Breast epithelium (tissue), 4 donors: ENCODE results near the gene ZNF780A. TPM values are rescaled to one million over a fixed set of nuclear protein-coding genes. Genes with fewer than 3 reads are reported as not detected.
"Not testable (repeated sequence)": the region's sequence is repeated elsewhere in the genome, so short reads cannot be mapped to it uniquely, and the experiment has no call there.

Experiments used
- DNase-seq, 2 donors: peaks; one replicate each; pipeline ENCODE4 v3.0.0-alpha.2; 2019; ENCODE audit warnings: low spot score in 2 of 2
- H3K27ac ChIP-seq, 2 donors: fragments of 200-600 bp; sonication (generic) in 1 of 2; one replicate each; pipeline ENCODE4 v1.5.1; 2016 to 2019; ENCODE audit warnings: mild to moderate bottlenecking in 1 of 2
- H3K27me3 ChIP-seq, 2 donors: fragments of 200-600 bp; sonication (generic) in 1 of 2; one replicate each; pipeline versions ENCODE4 v1.5.1 to v1.6.0; 2017 to 2019; ENCODE audit warnings: control low read depth in 1 of 2, mild to moderate bottlenecking in 1 of 2
- H3K36me3 ChIP-seq: fragments of 200-600 bp; one replicate; pipeline ENCODE4 v1.5.1; 2019
- H3K4me1 ChIP-seq, 2 donors: fragments of 200-600 bp; sonication (generic); one replicate each; pipeline ENCODE4 v1.5.1; 2016 to 2019; ENCODE audit warnings: control low read depth in 1 of 2
- H3K4me3 ChIP-seq, 3 donors: fragments of 200-600 bp; sonication (generic); 1 replicate in 2 of 3; 2 replicates in 1 of 3; pipeline ENCODE4 v1.5.1; 2016 to 2019; ENCODE audit warnings: mild to moderate bottlenecking in 3 of 3, moderate library complexity in 2 of 3
- H3K9me3 ChIP-seq, 2 donors: fragments of 200-600 bp; sonication (generic) in 1 of 2; one replicate each; pipeline ENCODE4 v1.5.1; 2016 to 2019; ENCODE audit warnings: control low read depth in 1 of 2
- CTCF ChIP-seq, 3 donors: fragments of 450-650 bp; IDR thresholded peaks; one replicate each; pipeline ENCODE4 v1.5.1; 2016 to 2017; ENCODE audit warnings: antibody characterized with exemption in 3 of 3, mild to moderate bottlenecking in 3 of 3, moderate library complexity in 3 of 3
- POLR2A ChIP-seq: fragments of 450-650 bp; IDR thresholded peaks from one replicate; pipeline ENCODE4 v1.6.1; 2016; ENCODE audit warnings: antibody characterized with exemption, mild to moderate bottlenecking, moderate library complexity
- POLR2AphosphoS5 ChIP-seq, 3 donors: sonication (generic); formaldehyde crosslinking; IDR thresholded peaks; one replicate each; pipeline ENCODE4 v1.6.1; 2017; ENCODE audit warnings: antibody characterized with exemption in 3 of 3
- intact Hi-C: fragments of 100-400 bp; cut with DNase I; formaldehyde crosslinking; loops from one replicate; pipeline ENCODE4 v1.15.1; 2023; ENCODE audit warnings: low total_unique reads
- total RNA-seq, 3 donors: library from RNA; depleted of rRNA; stranded (reverse); fragments of >200 nt; gene quantifications; one replicate each; pipeline ENCODE4 v1.1.0, GENCODE V29; 2016

ZNF780A gene
- total RNA-seq, 3 donors from 2014 or later = 6.2 to 26.8 (median 14.4) TPM

GRCh38 chr19:40133491-40133890, 42.7 kb upstream of the ZNF780A start:
- peaks cover 0 to 8% of the 10 kb centered on the region in 2 donors for H3K9me3 ChIP-seq
- intact Hi-C loops = no loop called here
- H3K36me3 ChIP-seq = no peaks in the 10 kb centered on the region
- no peak for TF ChIP-seq POLR2A
- no peak for TF ChIP-seq CTCF (IDR thresholded peaks at IDR 0.05)
- no peak for TF ChIP-seq POLR2AphosphoS5 (IDR thresholded peaks at IDR 0.05)
- no peaks in the 10 kb centered on the region for H3K4me1 ChIP-seq
- H3K4me3 ChIP-seq = no peak overlapping the region
- H3K27ac ChIP-seq = no peak overlapping the region
- peaks cover 0 to 22% of the 10 kb centered on the region in 2 donors for H3K27me3 ChIP-seq
- no peak for DNase-seq

GRCh38 chr19:40130013-40130412, 39.3 kb upstream of the ZNF780A start:
- no peak for DNase-seq
- Histone ChIP-seq H3K27ac (no peak overlapping the region), H3K36me3 (no peaks in the 10 kb centered on the region), H3K4me3 (no peak overlapping the region), H3K4me1 (no peaks in the 10 kb centered on the region), H3K27me3 (peaks cover 0 to 6% of the 10 kb centered on the region in 2 donors), H3K9me3 (peaks cover 0 to 8% of the 10 kb centered on the region in 2 donors)
- no peak for TF ChIP-seq POLR2A
- no peak for TF ChIP-seq POLR2AphosphoS5 (IDR thresholded peaks at IDR 0.05)
- no peak for TF ChIP-seq CTCF (IDR thresholded peaks at IDR 0.05)
- intact Hi-C loops = no loop called here

- H3K9me3 ChIP-seq = peaks cover 0 to 8% of the 10 kb centered on the region in 2 donors
- H3K27me3 ChIP-seq = peaks cover 0 to 6% of the 10 kb centered on the region in 2 donors
- DNase-seq = no peak
- no peak overlapping the region for H3K4me3 ChIP-seq
- TF ChIP-seq CTCF (IDR thresholded peaks at IDR 0.05) = no peak
- no peak for TF ChIP-seq POLR2AphosphoS5 (IDR thresholded peaks at IDR 0.05)
- TF ChIP-seq POLR2A = no peak
- no peak overlapping the region for H3K27ac ChIP-seq
- H3K36me3 ChIP-seq = no peaks in the 10 kb centered on the region
- H3K4me1 ChIP-seq = no peaks in the 10 kb centered on the region
- intact Hi-C loops = no loop called here
These were observed 38.7 kb upstream of the ZNF780A start for GRCh38 chr19:40129425-40129824.

- TF ChIP-seq POLR2A (no peak), POLR2AphosphoS5 (IDR thresholded peaks at IDR 0.05) (no peak)
- Histone ChIP-seq H3K4me3 (no peak overlapping the region), H3K27me3 (peaks cover 0 to 6% of the 10 kb centered on the region in 2 donors), H3K4me1 (no peaks in the 10 kb centered on the region), H3K9me3 (peaks cover 0 to 8% of the 10 kb centered on the region in 2 donors), H3K36me3 (no peaks in the 10 kb centered on the region), H3K27ac (no peak overlapping the region)
- intact Hi-C loops = no loop called here
- DNase-seq = no peak
These were observed 38.2 kb upstream of the ZNF780A start for GRCh38 chr19:40128991-40129390.

GRCh38 chr19:40119380-40119779, 28.6 kb upstream of the ZNF780A start:
- peaks cover 0 to 6% of the 10 kb centered on the region in 2 donors for H3K27me3 ChIP-seq
- no peaks in the 10 kb centered on the region for H3K9me3 ChIP-seq
- H3K36me3 ChIP-seq = no peaks in the 10 kb centered on the region
- TF ChIP-seq POLR2AphosphoS5 (IDR thresholded peaks at IDR 0.05) (no peak), POLR2A (no peak), CTCF (IDR thresholded peaks at IDR 0.05) (no peak)
- H3K4me3 ChIP-seq = no peak overlapping the region
- H3K27ac ChIP-seq = no peak overlapping the region
- no peak for DNase-seq
- intact Hi-C loops = no loop called here
- H3K4me1 ChIP-seq = no peaks in the 10 kb centered on the region

GRCh38 chr19:40118638-40119037, 27.9 kb upstream of the ZNF780A start:
- H3K4me3 ChIP-seq, H3K27ac ChIP-seq, intact Hi-C loops, H3K36me3 ChIP-seq, H3K9me3 ChIP-seq, H3K27me3 ChIP-seq, DNase-seq, H3K4me1 ChIP-seq: not testable (repeated sequence)
